ENCODE data around the gene DMD.

- TF ChIP-seq CTCF (conservative IDR thresholded peaks at IDR 0.05) = no peak
- TF ChIP-seq ZFX (IDR thresholded peaks at IDR 0.05) = no peak
Measured at GRCh38 chrX:32591589-32591988, 619.8 kb downstream of the DMD start.

All from C4-2B (cell line).